ENCODE data around the gene MAD1L1.

Gene MAD1L1

DNA sequence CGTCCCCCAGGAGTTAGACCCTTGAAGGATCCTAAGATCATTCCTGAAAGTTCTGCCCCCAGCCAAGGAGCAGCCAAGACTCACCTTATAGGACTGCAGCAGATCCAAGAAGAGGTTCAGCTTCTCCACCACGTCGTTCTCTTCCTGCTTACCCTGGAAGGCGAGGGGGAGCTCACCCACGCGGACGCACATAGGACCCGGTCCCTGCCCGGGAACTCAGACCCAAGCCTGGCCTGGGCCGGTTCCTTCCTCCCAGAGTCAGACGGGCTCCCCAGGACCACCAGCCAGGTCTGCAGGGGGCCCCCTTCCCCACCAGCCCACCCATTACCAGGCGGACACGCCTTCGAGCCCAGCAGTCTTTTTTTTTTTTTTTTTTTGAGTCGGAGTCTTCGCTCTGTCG, 24.9 kb upstream of the MAD1L1 start:
- no peak for DNase-seq (ENCODE audit: low spot score)

DNA sequence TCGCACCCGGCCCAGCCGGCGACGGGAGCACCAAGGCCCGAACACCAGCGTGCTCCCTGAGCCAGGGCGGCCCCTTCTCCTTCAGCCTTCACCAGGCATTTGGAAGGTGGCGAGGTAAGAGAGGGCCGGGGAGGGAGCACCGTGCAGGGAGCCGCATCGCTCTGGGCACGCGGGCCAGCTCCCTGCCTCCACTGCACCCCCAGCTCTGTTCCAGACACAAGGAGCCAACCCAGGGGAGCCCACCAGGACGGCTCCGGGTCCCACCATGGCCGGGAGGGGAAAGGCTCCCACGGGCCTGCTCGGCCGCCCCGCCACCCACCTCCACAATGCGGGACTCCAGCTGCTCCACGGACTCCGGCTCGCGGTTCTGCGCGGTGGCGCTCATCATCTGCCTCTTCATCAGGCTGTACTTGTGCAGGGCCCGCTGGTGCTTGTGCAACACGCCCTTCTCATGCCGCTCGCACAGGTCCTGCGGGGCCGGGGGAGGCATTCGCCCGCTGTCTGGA, 24.4 kb upstream of the MAD1L1 start:
- no peak for DNase-seq (ENCODE audit: low spot score)

GRCh38 chr7:2256306-2257045, 23.7 kb upstream of the MAD1L1 start:
- DNase-seq (ENCODE audit: low spot score), result no peak

- no peak for DNase-seq (ENCODE audit: low spot score)
Observed at GRCh38 chr7:2255145-2256139, 22.7 kb upstream of the MAD1L1 start.

DNA sequence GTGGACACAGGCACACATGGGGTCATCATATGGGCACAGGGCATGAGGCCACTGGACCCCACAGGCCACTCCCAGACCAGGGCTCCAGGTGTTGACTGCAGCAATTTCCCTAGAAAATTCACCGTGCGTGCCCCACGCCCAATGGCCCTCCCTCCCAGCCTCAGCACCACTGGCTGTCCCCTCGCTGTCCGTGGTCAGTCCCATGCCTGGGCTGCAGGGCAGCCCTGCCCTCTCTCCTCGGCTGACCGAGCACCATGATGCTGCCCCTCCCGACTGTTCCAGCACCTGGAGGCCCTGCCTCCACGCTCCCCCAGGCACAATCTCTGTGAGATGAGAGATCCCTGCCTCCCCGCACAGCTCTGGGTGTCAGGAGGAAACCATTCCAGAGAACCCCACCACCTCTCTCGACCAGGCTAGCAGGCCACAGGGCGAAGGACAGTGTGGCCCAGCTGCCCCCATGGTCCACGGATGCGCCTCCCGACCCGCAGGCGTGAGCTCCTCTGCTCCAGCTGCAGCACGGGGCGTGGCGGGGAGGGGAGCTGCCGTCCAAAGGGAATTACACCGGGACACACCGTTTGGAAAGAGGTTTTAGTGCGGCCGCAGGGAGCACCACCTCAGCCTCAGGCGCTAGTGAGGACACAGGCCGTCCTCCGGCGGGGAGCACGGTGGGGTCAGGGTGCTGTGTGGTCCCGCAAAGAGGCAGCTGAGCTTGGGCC, 21.8 kb upstream of the MAD1L1 start:
- DNase-seq (ENCODE audit: low spot score), result no peak

DNA sequence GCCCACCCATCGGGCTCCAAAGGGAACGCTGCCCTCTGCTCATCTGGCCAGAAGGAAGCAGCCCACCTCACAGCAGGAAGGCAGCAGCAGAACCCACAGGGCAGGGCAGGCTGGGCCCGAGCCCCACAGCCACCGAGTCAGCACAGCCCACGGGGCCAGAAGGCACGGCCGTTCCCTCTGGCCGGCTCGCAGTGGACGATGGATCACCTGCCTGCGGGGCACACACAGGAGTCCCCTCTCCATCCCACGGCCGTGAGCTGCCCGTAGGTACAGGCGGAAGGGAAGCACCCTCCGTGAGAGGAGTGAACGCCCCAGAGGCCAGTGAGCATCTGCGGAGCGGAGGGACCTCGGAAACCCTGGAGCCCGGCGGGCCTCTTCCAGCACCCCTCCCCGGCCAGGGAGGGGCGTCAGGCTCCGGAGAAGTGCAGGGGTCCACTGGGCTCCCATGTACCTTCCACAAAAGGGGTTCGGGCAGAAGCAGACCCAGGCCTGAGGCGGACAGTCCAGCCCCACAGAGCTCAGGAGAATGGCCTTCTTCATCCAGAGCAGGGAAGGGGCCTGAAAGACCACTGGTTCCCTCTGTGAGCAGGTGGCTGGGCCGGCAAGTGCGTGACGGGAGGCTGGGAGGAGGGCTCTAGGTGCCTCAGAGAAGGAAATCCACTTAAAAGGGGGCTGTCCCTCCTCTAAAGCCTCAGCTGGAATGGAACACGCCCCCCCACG, 20.9 kb upstream of the MAD1L1 start:
- no peak for DNase-seq (ENCODE audit: low spot score)

GRCh38 chr7:2253021-2253420, 20.3 kb upstream of the MAD1L1 start:
- DNase-seq (ENCODE audit: low spot score), result no peak

GRCh38 chr7:2251841-2252771, 19.4 kb upstream of the MAD1L1 start:
- no peak for DNase-seq (ENCODE audit: low spot score)

- DNase-seq (ENCODE audit: low spot score), result no peak
Observed at GRCh38 chr7:2251381-2251780, 18.6 kb upstream of the MAD1L1 start.

DNA sequence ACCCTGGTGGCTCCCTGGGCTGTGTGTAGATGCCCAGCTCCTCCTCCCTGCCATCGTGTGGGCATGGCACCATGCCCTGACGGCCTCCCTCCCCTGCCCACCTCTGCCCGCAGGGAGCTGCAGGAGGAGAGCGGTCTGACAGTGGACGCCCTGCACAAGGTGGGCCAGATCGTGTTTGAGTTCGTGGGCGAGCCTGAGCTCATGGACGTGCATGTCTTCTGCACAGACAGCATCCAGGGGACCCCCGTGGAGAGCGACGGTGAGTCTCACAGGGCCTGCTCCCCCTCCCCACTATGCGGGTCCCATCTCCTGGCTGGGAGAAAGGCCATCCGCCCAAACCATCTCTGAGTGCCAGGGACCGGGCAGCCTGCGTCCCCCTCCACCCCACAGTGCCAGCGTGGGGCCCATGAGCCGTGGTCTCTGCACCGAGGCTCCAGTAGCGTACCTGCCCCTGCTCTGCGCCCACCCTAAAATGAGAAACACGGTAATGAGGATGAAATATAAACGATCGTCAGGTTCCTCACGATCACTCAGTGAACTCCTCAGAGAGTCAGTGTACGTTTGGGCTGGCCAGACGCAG, 17.1 kb upstream of the MAD1L1 start:
- DNase-seq (ENCODE audit: low spot score), result no peak

DNA sequence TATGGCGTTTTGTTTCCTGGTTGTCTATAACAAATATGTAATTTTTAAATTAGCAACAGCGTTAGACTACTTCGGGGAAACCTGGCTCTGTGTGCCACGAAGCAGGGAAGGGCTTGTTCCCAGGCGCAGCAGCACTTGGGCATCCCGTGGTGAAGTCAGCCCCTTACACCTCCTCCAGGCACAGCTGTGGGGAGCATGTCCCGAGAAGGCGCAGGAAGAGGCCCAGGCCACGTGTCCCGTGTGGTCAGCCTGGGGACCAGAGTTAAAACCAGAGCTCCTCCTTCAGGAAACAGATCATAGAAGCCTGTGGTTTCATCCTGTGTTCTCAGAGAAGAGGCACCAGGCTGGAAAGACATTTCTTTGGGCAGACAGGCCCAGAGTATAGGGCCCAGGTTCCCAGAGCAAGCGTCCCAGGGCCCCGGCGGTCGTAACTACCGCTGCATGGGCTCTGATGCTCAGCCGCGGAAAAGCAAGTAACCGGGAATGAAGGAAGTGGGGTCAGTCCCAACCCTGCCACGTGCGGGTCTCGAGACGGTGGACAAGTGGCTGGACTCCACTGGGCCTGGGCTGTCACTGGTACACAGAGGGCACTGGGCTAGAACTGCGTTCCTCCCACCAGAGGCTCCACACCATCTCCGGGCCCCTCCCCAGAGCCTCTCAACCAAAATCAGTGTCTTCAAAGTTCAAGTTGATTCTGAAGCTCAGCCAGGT, 16.4 kb upstream of the MAD1L1 start:
- peak; percentile 96 for DNase-seq (ENCODE audit: low spot score)

DNA sequence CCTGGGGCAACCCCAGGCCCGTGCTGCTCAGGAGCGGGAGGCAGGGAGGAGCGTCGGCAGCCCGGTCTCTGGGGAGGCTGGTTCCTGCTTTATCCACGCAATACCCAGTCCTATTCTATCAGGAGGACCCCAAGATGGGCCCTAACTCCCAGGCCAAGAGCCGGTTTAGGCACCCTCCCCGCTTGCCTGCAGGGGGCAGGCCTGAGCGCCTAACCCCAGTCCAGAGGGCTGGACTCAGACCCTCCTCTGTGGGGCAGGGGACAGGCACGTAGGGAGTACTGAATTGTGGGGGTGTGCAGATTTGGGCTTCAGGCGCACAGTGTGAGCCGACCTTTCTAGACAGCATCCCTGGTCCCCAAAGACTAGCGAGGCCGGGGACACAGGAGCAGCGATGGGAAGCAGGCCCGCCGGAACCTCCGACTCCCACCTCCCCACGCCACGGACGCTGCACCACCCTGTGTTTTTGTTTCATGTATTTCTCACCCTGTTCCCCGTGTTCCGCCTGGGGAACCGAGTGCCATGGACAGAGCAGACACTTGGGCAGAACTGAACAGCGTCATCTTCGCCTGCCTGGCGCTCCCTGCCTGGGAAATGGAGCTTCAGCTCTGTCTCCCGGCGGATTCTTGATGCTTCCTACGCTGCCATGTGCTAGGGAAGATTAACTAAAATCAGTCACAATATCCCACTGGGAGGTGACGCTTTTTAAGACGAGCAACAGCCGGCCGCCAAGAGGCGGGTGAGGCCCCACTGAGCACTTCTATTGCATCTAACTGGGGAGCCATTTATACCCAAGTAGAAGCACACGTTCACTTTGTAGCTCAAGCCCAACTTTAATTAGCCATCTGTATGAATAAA, 14.6 kb upstream of the MAD1L1 start:
- peak; percentile 79 for DNase-seq (ENCODE audit: low spot score)

DNA sequence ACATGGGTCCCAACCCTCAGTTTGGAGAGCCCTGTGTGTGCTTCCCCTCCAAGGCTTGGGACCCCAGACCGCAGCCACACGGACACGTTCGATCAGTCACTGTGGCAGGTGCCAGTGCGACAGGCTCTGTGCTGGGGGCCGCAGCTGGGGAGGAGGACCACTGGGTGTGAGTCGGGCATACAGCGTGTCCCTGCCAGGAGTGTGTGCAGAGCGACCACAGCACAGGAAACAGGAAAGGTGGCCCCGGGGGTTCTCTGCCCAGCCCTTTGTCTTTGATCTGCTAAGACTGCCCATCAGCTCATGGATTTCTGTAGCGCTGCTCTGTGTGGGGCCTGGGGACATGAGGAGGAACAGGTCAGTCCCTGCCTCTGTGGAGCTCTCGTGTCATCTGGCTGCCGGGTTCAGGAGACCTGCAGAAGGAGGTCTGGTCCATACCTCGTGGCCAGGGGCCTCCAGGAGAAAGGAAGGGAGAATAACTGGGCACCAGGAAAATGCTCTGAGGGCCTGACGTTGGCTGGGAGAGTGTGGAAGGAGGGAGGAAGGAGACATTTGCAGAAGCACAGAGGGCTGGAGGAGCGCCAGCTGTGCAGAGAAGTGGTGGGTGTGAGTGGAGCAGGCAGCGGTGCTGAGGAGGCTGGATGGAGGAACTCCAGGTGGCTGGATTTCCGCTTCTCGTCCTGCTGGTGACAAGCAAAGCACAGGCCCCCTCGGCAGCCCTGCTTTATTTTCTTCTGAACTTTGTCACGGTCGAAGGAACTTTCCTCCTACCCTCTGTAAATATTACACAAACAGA, 13.3 kb upstream of the MAD1L1 start:
- no peak for DNase-seq (ENCODE audit: low spot score)

- DNase-seq (ENCODE audit: low spot score), result no peak
Observed at GRCh38 chr7:2244404-2244995, 11.8 kb upstream of the MAD1L1 start.

DNA sequence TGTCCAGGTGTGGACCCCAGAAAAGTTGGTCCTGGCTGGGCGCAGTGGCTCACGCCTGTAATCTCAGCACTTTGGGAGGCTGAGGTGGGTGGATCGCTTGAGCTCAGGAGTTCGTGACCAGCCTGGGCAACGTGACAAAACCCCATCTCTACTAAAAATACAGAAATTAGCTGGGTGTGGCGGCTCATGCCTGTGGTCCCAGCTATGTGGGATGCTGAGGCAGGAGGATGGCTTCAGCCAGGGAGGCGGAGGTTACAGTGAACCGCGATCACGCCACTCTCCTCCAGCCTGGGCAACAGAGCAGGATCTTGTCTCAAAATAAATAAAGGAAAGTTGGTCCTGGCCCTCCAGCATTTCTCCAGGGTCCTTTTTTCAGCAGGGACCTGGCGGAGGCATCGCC, 10.7 kb upstream of the MAD1L1 start:
- no peak for DNase-seq (ENCODE audit: low spot score)

DNA sequence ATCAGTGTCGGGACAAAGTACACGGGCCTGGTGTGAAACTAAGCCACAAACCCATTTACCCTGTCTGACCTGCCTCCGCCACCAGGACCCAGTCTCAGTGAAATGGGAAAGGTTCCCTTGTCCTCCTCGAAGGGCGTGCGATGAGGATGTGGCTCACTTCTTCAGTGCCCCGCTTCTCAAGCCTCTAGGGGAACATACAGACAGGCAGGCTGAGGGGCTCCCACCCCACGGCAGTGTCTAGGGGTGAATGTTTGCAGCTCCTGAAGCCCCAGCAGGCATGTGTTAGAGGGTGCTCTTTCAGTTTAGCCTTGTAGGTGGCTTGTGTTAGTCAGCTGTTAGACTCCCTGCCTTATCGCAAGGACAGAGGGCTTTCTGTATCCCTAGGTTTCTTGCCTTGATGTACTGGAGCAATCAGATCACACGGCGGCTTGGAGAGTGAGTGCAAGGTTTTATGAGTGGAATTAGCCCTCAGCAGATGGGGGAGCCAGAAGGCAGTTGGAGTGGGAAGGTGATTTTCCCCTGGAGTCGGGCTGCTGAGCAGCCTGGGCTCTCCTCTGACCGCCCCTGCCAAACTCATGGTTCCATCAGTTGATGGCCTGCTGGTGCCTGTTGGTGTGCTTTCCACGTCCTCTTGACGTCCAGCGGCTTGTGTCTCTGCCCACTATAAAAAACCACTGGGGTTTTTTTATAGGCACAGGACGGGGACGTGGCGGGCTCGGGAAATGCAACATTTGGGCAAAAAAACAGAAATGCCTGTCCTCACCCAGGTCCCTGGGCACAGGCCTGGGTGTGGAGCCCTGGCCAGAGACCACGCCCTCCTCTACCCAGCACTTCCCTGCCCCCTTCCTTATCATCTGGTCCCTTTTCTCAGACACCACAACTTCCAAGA, 10.0 kb upstream of the MAD1L1 start:
- DNase-seq (ENCODE audit: low spot score), result peak; percentile 28
